Measurements from ENCODE around the gene TENM4.

The TENM4 gene

DNA sequence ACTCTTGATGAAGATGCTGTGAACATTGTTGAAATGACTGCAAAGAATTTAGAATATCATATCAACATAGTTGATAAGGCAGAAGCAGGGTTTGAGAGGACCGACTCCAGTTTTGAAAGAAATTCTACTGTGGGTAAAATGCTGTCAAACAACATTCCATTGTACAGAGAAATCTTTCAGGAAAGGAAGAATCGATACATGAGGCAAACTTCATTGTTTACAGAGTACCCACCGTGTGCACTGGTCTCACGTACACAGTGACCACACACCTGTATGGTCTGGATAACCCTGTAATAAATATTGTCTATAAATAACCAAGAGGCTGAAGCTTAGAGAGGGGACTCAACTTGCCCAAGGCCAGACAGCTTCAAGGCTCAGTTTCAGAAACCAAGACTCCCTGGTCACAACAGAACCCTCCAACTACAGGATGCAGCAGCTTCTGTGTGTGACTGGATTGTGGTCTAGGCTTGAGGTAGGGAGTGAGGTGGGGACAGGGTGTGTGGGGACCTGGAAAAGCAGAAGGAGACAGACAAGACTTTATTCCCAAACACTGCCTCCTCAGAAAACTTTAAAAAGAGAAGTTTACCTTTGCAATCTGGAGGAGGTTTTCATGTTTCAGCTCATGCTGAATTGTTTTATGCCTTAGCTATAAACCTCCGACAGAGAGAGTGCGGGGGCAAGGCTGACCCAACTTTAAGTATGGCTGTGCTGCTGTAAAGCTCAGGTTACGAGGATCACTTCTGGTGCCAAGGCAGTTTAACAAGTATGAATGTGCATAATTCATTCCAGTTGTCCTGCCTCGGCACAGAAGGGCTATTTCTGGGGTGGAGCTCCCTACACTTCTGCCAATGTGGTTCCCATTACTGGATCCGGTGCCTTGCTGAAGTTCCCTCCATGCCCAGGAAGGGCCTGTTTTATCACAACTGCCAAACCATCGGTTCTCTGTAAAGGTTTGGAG is 493.6 kb downstream of the TENM4 start:
- DNase-seq (ENCODE audit: low read depth in 2 of 3, low spot score in 2 of 3): no peak

DNA sequence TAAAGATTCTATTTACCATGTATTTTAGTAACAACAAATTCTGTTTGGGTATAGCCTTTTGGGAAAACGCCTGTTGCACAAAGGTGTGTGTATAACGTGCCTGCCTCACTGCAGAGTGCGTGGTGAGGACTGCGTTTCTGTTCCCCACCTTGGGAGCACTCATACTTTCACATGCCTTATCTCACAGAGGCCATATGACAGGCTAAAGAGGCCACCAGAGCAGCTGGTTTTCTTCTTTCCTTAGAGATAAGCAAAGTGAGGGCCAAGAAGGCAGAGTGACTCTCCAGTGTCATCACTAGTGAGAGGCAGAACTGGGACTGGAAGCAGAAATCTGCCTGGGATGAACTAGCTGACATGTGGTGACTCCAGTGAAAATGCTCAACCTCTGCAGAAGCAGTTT is 497.0 kb downstream of the TENM4 start:
- no peak for DNase-seq (ENCODE audit: low read depth in 2 of 3, low spot score in 2 of 3)

GRCh38 chr11:78943154-78943553 is 497.7 kb downstream of the TENM4 start:
- DNase-seq (ENCODE audit: low read depth in 2 of 3, low spot score in 2 of 3): no peak

- DNase-seq (ENCODE audit: low read depth in 2 of 3, low spot score in 2 of 3): no peak
Observed at GRCh38 chr11:78941226-78941851, 499.5 kb downstream of the TENM4 start.

- DNase-seq (ENCODE audit: low read depth in 2 of 3, low spot score in 2 of 3): no peak
Observed at GRCh38 chr11:78940500-78941225, 500.2 kb downstream of the TENM4 start.

DNA sequence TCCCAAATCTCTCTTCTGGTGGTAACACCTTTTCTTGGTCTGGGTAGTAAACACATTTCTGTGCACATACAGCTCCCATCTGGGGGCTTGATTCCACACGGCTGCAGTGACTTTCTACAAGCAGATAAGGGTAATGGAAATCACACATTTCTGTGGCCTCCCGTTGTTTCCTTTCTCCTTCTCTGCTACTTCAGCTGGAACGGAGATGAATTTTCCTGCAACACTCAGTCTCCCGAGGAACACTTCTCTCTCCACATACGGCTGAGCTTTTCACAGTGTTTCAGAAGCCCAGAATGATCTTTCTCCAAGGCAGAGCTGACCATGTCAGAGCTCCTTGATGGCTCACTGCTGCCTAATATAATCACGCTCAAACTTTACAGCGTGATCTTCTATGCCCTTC is 501.9 kb downstream of the TENM4 start:
- DNase-seq (ENCODE audit: low read depth in 2 of 3, low spot score in 2 of 3): no peak

DNA sequence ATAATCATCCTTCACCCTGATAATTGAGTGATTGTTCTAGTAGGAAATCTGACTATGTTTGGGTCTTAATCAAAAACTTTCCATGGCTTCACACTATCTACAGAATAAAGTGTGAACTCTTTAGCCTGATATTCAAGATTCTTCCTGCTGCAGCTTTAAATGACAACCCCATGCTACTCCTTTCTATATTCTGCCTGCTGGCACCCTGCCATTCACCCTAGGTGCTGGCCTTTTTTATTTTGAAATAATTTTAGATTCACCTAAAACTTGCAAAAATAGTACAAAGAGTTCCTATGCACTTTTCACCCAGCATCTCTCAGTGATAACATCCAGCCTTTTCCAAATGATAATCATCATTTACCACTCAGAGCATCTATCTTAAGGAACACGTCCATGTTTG is 502.8 kb downstream of the TENM4 start:
- DNase-seq (ENCODE audit: low read depth in 2 of 3, low spot score in 2 of 3): no peak

GRCh38 chr11:78935398-78936068 is 505.3 kb downstream of the TENM4 start:
- no peak for DNase-seq (ENCODE audit: low read depth in 2 of 3, low spot score in 2 of 3)

DNA sequence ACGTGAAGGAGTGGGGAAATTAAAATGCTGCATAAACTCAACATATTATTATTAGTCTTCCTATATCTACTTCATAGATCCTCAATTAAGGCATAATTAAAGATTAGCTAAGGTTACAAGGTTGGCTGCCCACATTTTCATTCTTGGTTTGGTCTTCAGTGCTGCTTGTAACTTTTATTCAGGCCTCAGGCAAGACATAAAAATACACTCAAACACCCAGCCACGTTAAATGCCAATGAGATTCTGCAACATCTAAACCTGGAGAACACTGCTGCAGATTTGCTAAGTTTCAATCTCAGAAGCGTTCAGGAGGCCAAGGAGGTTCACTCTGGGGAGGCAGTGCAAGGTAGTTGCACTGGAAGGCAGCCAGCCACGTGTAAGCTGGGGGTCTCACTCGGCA is 507.5 kb downstream of the TENM4 start:
- no peak for DNase-seq (ENCODE audit: low read depth in 2 of 3, low spot score in 2 of 3)

GRCh38 chr11:78932757-78933156 is 508.1 kb downstream of the TENM4 start:
- no peak for DNase-seq (ENCODE audit: low read depth in 2 of 3, low spot score in 2 of 3)

DNA sequence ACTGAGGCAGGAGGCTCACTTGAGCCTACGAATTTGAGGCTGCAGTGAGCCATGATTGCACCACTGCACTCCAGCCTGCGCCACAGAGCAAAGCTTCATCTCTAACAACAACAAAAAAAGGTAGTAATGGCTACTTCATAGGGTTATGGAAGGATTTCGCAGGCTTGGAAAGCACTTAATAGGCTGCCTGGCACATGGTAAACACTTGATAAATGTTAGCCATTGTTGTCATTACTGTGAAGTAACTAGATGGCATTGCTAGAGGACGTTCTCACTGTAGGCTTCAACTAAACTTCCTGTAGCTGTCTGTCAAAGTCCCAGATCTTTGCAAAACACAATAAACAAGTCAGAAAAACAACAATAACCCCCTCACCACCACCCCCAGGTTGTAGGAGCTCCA is 508.9 kb downstream of the TENM4 start:
- no peak for DNase-seq (ENCODE audit: low read depth in 2 of 3, low spot score in 2 of 3)

DNA sequence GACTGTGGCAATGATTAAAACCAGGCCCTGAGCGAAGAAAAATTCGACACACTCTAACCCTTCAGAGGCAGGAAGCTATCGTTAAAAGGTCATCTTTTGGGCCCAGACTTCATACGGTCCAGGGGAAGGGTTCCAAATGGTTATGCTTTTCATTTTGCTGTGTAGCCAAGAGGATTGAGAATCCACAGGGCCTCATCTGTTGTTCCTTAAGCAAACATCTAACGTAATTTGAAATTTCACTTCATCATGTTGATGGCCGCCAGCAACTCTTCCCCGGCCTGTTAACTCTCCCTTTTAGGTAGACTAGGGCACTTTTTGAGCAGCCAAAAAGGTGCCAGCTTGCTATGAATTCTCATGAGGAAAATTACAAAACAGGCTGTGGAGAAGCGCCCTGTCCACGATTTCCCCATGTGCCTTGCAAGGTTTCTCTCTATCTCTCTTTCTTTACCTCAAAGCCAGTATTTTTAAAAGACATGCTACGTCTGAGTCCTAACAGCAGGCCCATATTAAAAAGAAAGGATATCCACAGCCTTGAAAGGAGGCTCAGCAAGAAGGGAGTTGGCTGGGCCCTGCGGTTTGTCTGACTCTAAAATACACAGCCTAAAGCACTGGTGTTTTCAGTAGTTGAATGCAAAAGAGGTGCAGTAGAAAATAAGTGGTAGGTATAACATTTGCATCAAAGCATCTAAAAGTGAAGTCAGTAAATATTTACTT is 509.9 kb downstream of the TENM4 start:
- DNase-seq (ENCODE audit: low read depth in 2 of 3, low spot score in 2 of 3): no peak

GRCh38 chr11:78929906-78930220 is 511.0 kb downstream of the TENM4 start:
- no peak for DNase-seq (ENCODE audit: low read depth in 2 of 3, low spot score in 2 of 3)

DNA sequence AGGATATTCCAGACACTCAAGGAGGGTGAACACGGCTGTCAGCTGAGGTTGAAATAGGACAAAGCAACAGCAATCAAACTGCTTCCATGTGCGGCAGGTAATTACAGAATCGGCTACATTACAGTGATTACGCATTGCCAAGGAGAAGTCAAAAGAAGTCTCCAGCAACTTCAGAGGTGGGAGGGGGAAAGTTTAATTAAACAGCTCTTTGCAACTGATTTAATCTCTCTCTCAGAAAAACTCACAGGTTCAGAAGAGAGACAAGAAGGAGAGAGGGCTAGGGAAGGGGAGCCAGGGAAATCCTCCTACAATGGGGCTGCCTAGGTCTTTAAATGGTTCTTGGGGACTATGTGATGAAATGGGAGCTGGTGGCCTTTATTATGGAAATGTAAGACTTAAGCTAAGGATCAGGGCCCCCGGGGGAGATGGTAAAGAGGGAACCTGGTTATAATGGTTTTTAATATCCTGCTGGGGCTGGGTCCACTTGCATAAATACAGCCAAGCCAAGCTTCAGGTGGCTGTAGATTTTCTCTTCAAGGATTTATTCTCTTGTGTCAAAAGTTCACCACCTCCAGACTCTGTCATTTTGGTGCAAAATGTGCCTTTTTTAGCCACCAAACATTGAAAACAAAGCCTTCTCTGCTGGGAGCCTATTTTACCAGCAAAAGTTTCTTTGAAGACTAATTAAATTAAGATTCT is 511.5 kb downstream of the TENM4 start:
- no peak for DNase-seq (ENCODE audit: low read depth in 2 of 3, low spot score in 2 of 3)

GRCh38 chr11:78927511-78927910 is 513.3 kb downstream of the TENM4 start:
- no peak for DNase-seq (ENCODE audit: low read depth in 2 of 3, low spot score in 2 of 3)

- no peak for DNase-seq (ENCODE audit: low read depth in 2 of 3, low spot score in 2 of 3)
Observed at GRCh38 chr11:78926633-78927338, 514.0 kb downstream of the TENM4 start.

GRCh38 chr11:78925387-78925786 is 515.4 kb downstream of the TENM4 start:
- DNase-seq (ENCODE audit: low read depth in 2 of 3, low spot score in 2 of 3): no peak

DNA sequence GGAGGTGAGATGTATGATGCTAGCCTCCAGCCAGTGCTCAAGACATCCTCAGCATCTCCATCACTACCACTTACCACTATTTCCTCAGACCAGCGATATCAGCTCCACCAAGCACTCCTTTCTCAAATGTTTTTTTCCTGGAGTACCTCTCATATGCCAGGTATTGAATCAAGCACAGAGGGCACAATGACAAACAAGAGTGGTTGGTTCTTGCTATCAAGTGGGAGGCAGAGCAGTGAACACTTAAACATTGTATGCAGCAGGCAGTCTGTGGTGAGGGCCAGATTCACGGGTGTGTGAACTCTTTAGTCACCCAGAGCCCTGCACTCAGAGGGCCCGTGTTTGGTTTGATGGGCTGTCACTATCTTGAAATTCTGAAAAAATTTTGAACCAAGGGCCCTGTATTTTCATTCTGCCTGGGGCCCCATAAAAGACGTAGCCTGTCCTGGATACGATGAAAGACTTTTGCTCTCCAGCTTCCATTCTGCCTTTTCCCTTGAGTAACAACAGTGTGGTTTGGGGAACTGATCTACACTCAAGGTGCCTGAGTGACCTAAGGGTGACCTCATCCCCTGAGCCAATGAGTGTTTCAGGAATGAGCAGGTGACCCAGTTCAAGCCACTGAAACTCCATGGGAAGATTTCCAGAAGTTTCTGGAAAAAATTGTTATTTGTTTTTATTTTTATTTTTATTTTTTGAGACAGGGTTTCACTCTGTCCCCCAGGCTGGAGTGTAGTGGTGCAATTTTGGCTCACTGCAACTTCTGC is 517.8 kb downstream of the TENM4 start:
- DNase-seq (ENCODE audit: low read depth in 2 of 3, low spot score in 2 of 3): no peak

- no peak for DNase-seq (ENCODE audit: low read depth in 2 of 3, low spot score in 2 of 3)
Observed at GRCh38 chr11:78921509-78921908, 519.3 kb downstream of the TENM4 start.

Data from activated CD8-positive, alpha-beta memory T cell treated with anti-CD3 and anti-CD28 coated beads for 48 hours (primary cell).